K562 (cell line): ENCODE measurements around the gene C19orf47. TPM values are rescaled to one million over a fixed set of nuclear protein-coding genes. Genes with fewer than 3 reads are reported as not detected.

Experiments
- ETV5 ChIP-seq: sonication (generic); formaldehyde crosslinking; IDR thresholded peaks from 2 replicates; pipeline ENCODE4 v1.4.0; 2020; ENCODE audit warnings: low read depth, mild to moderate bottlenecking, missing genetic modification reagents
- FOXK2 ChIP-seq, 2 experiments: fragments of 450-650 bp; IDR thresholded peaks in 1 of 2; conservative IDR thresholded peaks in 1 of 2; 2 replicates each; pipeline ENCODE4 v1.6.1; 2016; ENCODE audit warnings: low read depth in 2 of 2, mild to moderate bottlenecking in 1 of 2
- GABPA ChIP-seq: fragments of 200-800 bp; sonication (Bioruptor generic); conservative IDR thresholded peaks from 2 replicates; pipeline ENCODE4 v1.6.1; 2016; ENCODE audit warnings: low read depth, missing genetic modification characterization, missing compliant biosample characterization
- HNRNPH1 ChIP-seq: fragments of 200-400 bp; formaldehyde crosslinking; optimal IDR thresholded peaks from 2 replicates; pipeline ENCODE3; 2017; ENCODE audit warnings: low read depth, mild to moderate bottlenecking, low read length, moderate library complexity
- MAX ChIP-seq: sonication (generic); formaldehyde crosslinking; IDR thresholded peaks from 2 replicates; pipeline ENCODE4 v1.9.0; 2022; ENCODE audit warnings: mild to moderate bottlenecking, missing genetic modification reagents
- MLX ChIP-seq, 2 experiments: fragments of 450-650 bp in 1 of 2; sonication (generic) in 1 of 2; formaldehyde crosslinking; conservative IDR thresholded peaks; 2 replicates each; pipeline versions ENCODE4 v1.4.0 to v1.8.1; 2020 to 2022; ENCODE audit warnings: mild to moderate bottlenecking in 1 of 2, missing genetic modification reagents in 1 of 2
- MNT ChIP-seq, 2 experiments: fragments of 450-650 bp; conservative IDR thresholded peaks; 2 replicates each; pipeline ENCODE4 v1.6.1; 2017; ENCODE audit warnings: mild to moderate bottlenecking in 2 of 2, moderate library complexity in 2 of 2
- NKRF ChIP-seq: fragments of 450-650 bp; IDR thresholded peaks from 2 replicates; pipeline ENCODE4 v1.6.1; 2016; ENCODE audit warnings: borderline replicate concordance
- PCBP1 ChIP-seq: fragments of 200-400 bp; formaldehyde crosslinking; IDR thresholded peaks from 2 replicates; pipeline ENCODE4 v1.6.1; 2018; ENCODE audit warnings: mild to moderate bottlenecking, low read depth, low read length; ENCODE audit not compliant: poor library complexity, severe bottlenecking
- SMAD1 ChIP-seq: fragments of 150-350 bp; IDR thresholded peaks from 2 replicates; pipeline ENCODE4 v1.6.1; 2014; ENCODE audit warnings: low read length, low read depth; ENCODE audit not compliant: partially characterized antibody
- SMARCA5 ChIP-seq: fragments of 450-650 bp; IDR thresholded peaks from 2 replicates; pipeline ENCODE4 v1.6.1; 2016
- SRF ChIP-seq, 2 experiments: fragments of 250-450, 450-650 bp in 1 of 2; sonication (Bioruptor Pico) in 1 of 2; sonication (generic) in 1 of 2; formaldehyde crosslinking; IDR thresholded peaks; 2 replicates each; pipeline versions ENCODE4 v1.5.0 to v1.5.1; 2020 to 2022; ENCODE audit warnings: mild to moderate bottlenecking in 1 of 2, missing genetic modification reagents in 1 of 2
- ZBTB2 ChIP-seq: fragments of 450-650 bp; IDR thresholded peaks from 2 replicates; pipeline ENCODE4 v1.6.1; 2016; ENCODE audit warnings: antibody characterized with exemption
- ZBTB7A ChIP-seq: IDR thresholded peaks from 2 replicates; pipeline ENCODE4 v1.6.1; 2011; ENCODE audit warnings: low read depth, mild to moderate bottlenecking, low read length, moderate library complexity, borderline replicate concordance; ENCODE audit not compliant: control insufficient read depth
- ZNF121 ChIP-seq: sonication (generic); formaldehyde crosslinking; conservative IDR thresholded peaks from 2 replicates; pipeline ENCODE4 v1.8.0; 2022; ENCODE audit warnings: missing genetic modification reagents
- ZNF280B ChIP-seq: fragments of 250-450 bp; sonication (Bioruptor Pico); IDR thresholded peaks from 2 replicates; pipeline ENCODE4 v1.5.1; 2021; ENCODE audit warnings: mild to moderate bottlenecking
- ZNF408 ChIP-seq: fragments of 250-450 bp; sonication (Bioruptor Pico); IDR thresholded peaks from 2 replicates; pipeline ENCODE4 v1.4.0; 2020; ENCODE audit warnings: low read depth, mild to moderate bottlenecking, moderate library complexity
- ZNF699 ChIP-seq: fragments of 250-450 bp; sonication (Bioruptor Pico); IDR thresholded peaks from 2 replicates; pipeline ENCODE4 v1.8.0; 2021; ENCODE audit warnings: mild to moderate bottlenecking, moderate library complexity; ENCODE audit not compliant: insufficient replicate concordance
- polyA plus RNA-seq, 8 experiments: library from polyadenylated mRNA; depleted of rRNA in 4 of 8; stranded (reverse) in 5 of 8; unstranded in 3 of 8; fragments of >200 nt; fragmentation: Nextera tagmentation in 2 of 8; fragmentation: Illumina TruSeq in 1 of 8; extraction: Ambion mirVana in 2 of 8; extraction: Trizol in 1 of 8; gene quantifications; 2 replicates each; pipeline versions ENCODE4 v1.2.1 to v1.2.3, GENCODE V29; 2011 to 2014; ENCODE audit warnings: inconsistent platforms in 1 of 8, missing spikeins in 1 of 8
- total RNA-seq, 7 experiments: library from RNA; depleted of rRNA in 6 of 7; stranded (reverse); fragments of >200 nt in 6 of 7; fragmentation: Illumina TruSeq in 2 of 7; extraction: Trizol in 2 of 7; gene quantifications; 2 replicates each; pipeline versions ENCODE4 v1.2.1 to v1.2.3, GENCODE V29; 2011 to 2021; ENCODE audit warnings: low replicate concordance in 1 of 7

The C19orf47 gene
- total and polyA plus RNA-seq, 9 of the 15 experiments (the other 6 are each of a cell fraction or from before 2014, with no cell fraction given) = 0.08 to 26.1 (median 14.7) TPM

- TF ChIP-seq NKRF = no peak; the same call in 1 of the 2 replicates
- TF ChIP-seq ETV5 = peak; percentile 83
- no peak for TF ChIP-seq ZNF699 (CRISPR knock-in tag)
- TF ChIP-seq SMAD1 = no peak
- 0 out of 2 replicates have a peak, but pooled peaks have one; percentile 9 for TF ChIP-seq ZBTB7A
- peak; percentile 94 for TF ChIP-seq ZBTB2
- TF ChIP-seq ZNF408 (CRISPR knock-in tag) = no peak
- no peak for TF ChIP-seq SMARCA5
- no peak for TF ChIP-seq MLX (CRISPR knock-in tag; conservative IDR thresholded peaks at IDR 0.05)
- peak; percentile 95 for TF ChIP-seq MAX
- peak; percentile 34 for TF ChIP-seq PCBP1
- TF ChIP-seq GABPA (tag) = peak; percentile 98
- TF ChIP-seq HNRNPH1 = no peak
- peak; percentile 81 to 96 for TF ChIP-seq FOXK2 (conservative IDR thresholded peaks at IDR 0.05 in 1 of 2, IDR thresholded peaks at IDR 0.05 in 1 of 2; ENCODE audit: low read depth in 2 of 2)
- TF ChIP-seq ZNF280B (CRISPR knock-in tag) = no peak
- TF ChIP-seq SRF (CRISPR knock-in tag; IDR thresholded peaks at IDR 0.05) = peak in 1 of 2 experiments; percentile 65; a peak in 2 of 4 replicates
- TF ChIP-seq ZNF121 (CRISPR knock-in tag) = no peak
- TF ChIP-seq MNT (conservative IDR thresholded peaks at IDR 0.05) = peak; percentile 87 to 91
Measured at GRCh38 chr19:40348125-40348913, at the start of gene C19orf47, which contains the start of gene PLD3 (continued).
